HAP-1 (cell line): ENCODE data around the gene MMAB.
A peak's percentile ranks its signal among the peaks of the same experiment; 100 is the strongest.

Experiments used
- DNase-seq, 2 experiments: peaks; one replicate each; pipeline ENCODE4 v3.0.0-alpha.2; 2016 to 2020; ENCODE audit warnings: low spot score in 2 of 2
- H3K27me3 ChIP-seq: fragments of 250-450 bp; sonication (Bioruptor Pico); 2 replicates; pipeline ENCODE4 v1.5.1; 2020; ENCODE audit warnings: low read depth, mild to moderate bottlenecking, moderate library complexity
- H3K36me3 ChIP-seq: fragments of 250-450 bp; sonication (Bioruptor Pico); replicated peaks from 2 replicates; pipeline ENCODE4 v1.5.1; 2020; ENCODE audit warnings: mild to moderate bottlenecking
- H3K4me1 ChIP-seq: fragments of 250-450 bp; sonication (Bioruptor Pico); 2 replicates; pipeline ENCODE4 v1.5.1; 2020; ENCODE audit warnings: mild to moderate bottlenecking
- H3K4me3 ChIP-seq: fragments of 250-450 bp; sonication (Bioruptor Pico); 2 replicates; pipeline ENCODE4 v1.5.1; 2020; ENCODE audit warnings: mild to moderate bottlenecking, moderate library complexity
- H3K9me3 ChIP-seq: fragments of 250-450 bp; sonication (Bioruptor Pico); 2 replicates; pipeline ENCODE4 v1.5.1; 2020; ENCODE audit warnings: mild to moderate bottlenecking, moderate library complexity
- in situ Hi-C: fragments of 300-500 bp; cut with MboI; formaldehyde crosslinking; loops from 3 replicates; pipeline ENCODE4 v1.14.3; 2020; ENCODE audit warnings: low sequenced_read_pairs, inconsistent platforms, mixed read lengths

The MMAB gene

DNA sequence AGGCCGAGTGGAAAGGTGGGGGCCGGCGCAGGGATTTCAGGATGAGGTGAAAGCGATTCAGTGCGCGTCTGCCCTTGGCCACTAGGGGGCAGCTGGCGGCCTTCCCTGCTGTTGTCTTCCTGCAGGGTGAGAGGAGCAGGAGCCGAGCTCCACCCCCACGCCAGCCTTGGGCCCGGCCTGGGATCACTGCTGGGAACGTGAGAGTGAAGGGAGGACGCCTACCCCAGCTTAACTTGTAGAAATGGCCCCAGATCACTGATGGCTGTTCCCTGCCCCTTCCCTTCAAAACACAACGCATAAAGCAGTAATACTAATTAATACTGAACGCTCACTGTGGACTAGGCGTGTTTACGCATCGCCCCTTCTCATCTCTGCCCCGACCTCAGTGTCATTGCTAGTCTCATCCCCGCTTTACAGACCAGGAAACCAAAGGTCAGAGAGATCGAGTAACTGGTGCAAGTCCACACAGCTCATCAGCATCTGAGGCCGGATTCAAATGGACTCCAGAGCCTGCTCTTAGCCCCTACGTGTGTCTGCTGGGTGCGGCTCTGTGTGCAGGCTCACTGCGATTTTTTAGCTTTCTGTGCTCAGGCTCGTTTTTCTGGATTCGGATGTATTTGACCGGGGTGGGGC lies 24.6 kb upstream of the MMAB start:
- in situ Hi-C loops = no loop called here
- DNase-seq = peak; percentile 73 to 92
- Histone ChIP-seq H3K4me1 (peaks cover 3% of the 10 kb centered on the region; the same call in 1 of the 2 replicates), H3K4me3 (no peak overlapping the region), H3K9me3 (no peaks in the 10 kb centered on the region), H3K36me3 (no peaks in the 10 kb centered on the region; the same call in 1 of the 2 replicates), H3K27me3 (no peaks in the 10 kb centered on the region)

- H3K36me3 ChIP-seq = no peaks in the 10 kb centered on the region; the same call in 1 of the 2 replicates
- no peak overlapping the region for H3K4me3 ChIP-seq
- H3K27me3 ChIP-seq = no peaks in the 10 kb centered on the region
- in situ Hi-C loops = no loop called here
- no peaks in the 10 kb centered on the region for H3K9me3 ChIP-seq
- DNase-seq = no peak
- peaks cover 3% of the 10 kb centered on the region; the same call in 1 of the 2 replicates for H3K4me1 ChIP-seq
Measured at GRCh38 chr12:109597414-109597794, 24.1 kb upstream of the MMAB start.

DNA sequence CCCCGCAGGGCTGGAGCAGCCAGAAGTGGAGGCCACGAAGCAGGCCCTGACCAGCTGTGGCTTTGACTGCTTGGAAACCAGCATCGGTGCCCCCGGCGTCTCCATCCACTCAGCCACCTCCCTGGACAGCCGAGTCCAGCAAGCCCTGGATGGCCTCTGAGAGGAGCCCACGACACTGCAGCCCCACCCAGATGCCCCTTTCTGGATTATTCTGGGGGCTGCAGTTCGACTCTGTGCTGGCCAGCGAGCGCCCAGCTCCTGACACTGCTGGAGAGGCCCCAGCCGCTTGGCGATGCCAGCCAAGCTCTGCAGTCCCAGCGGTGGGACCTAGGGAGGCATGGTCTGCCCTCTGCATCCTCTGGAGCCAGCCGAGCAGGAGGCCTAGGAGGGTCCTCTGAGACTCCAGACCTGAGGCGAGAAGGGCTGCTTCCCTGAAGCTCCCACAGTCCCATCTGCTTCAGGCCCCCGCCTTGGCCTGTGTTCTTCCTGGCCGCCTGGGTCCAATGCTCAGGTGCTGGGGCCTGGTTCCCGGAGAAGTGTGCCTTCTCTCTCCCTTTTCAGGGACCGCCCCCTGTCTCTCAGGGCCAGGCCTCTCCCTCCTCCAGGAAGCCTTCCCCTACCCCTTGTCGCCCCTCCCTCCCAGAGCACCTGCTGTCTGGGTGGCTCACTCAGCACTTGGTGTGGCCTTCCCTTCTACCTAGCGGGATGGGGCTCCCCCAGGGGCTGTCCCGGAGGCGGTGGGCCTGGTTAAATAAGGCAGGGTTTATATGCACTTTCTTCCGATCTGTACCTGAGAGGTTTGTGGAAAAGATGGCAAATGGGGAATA lies 23.3 kb upstream of the MMAB start:
- Histone ChIP-seq H3K36me3 (peaks cover 3% of the 10 kb centered on the region; the same call in 1 of the 2 replicates), H3K4me3 (no peak overlapping the region), H3K4me1 (peaks cover 3% of the 10 kb centered on the region; the same call in 1 of the 2 replicates), H3K9me3 (no peaks in the 10 kb centered on the region), H3K27me3 (no peaks in the 10 kb centered on the region)
- in situ Hi-C loops = no loop called here
- DNase-seq = no peak

DNA sequence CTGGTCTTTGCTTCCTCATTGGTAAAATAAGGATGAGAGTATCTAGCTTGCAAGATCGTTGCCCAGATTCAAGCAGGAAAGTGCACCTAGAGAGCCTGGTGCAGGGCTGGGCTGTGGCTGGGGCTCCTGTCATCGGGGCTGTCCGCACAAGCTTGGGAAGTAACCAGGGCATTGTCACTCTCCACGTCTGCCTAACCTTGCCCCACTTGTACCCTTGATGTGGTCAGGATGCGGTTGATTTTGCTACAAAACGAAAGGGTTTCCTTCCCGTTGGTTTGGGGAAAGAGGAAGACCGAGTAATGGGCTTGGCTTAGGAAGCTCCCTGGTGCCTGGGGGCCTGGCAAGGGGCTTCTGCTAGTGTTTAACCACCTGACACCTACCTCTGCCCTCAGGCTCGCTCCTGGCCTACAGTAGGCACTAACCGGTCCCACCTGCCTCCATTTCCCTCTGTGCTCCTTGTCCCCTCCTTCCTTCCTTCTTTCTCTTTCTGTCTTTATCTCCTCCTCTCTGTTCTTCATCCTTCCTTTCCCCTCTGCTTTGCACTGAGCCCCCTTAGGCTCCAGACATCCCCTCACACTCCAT lies 22.1 kb upstream of the MMAB start:
- Histone ChIP-seq H3K27me3 (no peaks in the 10 kb centered on the region), H3K36me3 (peaks cover 3% of the 10 kb centered on the region; the same call in 1 of the 2 replicates), H3K4me3 (no peak overlapping the region), H3K4me1 (peaks cover 3% of the 10 kb centered on the region; the same call in 1 of the 2 replicates), H3K9me3 (no peaks in the 10 kb centered on the region)
- in situ Hi-C loops = no loop called here
- DNase-seq = no peak

DNA sequence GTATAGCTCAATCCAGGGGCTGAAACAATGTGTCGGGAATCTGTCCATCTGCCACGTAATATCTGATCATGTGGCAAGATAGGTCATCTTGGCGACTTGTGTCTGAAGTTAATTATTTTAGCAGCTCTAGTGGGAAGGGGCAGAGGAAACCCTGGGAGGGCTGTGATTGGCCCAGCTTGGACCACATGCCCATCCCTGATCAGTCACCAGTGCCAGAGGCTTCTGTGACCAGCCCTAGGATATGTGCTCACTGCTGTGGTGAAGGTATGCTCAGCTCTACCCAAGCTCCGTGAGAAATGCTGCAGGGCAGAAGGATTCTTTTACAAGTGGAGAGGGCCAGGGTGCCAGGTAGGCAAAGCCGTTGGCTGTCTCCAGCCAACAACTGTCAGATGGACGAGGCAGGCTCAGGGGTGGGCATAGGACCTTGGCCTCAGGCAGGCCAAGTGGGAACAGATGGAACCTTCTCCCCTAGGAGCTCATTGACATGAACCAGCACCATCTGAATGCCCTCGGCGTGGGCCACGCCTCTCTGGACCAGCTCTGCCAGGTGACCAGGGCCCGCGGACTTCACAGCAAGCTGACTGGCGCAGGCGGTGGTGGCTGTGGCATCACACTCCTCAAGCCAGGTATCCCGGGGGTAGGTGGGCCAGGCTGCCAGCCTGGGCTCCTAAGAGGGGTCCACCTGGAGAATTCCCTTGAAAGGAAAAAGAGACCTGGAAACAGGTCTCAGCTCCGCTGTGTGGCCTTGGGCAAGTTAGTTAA lies 21.4 kb upstream of the MMAB start:
- Histone ChIP-seq H3K36me3 (peaks cover 3% of the 10 kb centered on the region; the same call in 1 of the 2 replicates), H3K27me3 (no peaks in the 10 kb centered on the region), H3K9me3 (no peaks in the 10 kb centered on the region), H3K4me1 (peaks cover 3% of the 10 kb centered on the region; the same call in 1 of the 2 replicates), H3K4me3 (no peak overlapping the region)
- in situ Hi-C loops = loop anchor here (5.0 kb wide), 1 partner anchor 183 kb away; no protein-coding TSS in a partner anchor
- no peak for DNase-seq

DNA sequence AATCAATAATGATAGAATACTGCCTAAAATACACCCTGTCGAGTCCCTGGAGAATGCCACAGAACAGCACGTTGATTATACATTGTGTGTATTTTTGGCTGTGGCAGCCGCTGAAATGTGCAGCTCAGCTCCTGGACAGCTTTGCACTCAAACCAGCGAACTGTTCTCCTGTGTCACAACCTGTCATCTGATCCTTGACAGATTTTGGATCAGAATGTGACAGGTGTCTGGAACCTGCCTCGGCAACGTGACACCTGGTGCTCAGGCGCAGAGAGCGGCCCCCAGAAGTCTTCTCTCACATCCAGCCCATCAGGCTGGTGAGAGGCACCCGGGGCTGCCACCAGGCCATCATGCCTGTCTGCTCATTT lies 19.6 kb upstream of the MMAB start:
- Histone ChIP-seq H3K27me3 (no peaks in the 10 kb centered on the region), H3K4me1 (peaks cover under 1% of the 10 kb centered on the region; the same call in 1 of the 2 replicates), H3K9me3 (no peaks in the 10 kb centered on the region), H3K36me3 (peaks cover 6% of the 10 kb centered on the region; the same call in 1 of the 2 replicates), H3K4me3 (no peak overlapping the region)
- in situ Hi-C loops = loop anchor here (5.0 kb wide), 1 partner anchor 184 kb away; no protein-coding TSS in a partner anchor
- no peak for DNase-seq

DNA sequence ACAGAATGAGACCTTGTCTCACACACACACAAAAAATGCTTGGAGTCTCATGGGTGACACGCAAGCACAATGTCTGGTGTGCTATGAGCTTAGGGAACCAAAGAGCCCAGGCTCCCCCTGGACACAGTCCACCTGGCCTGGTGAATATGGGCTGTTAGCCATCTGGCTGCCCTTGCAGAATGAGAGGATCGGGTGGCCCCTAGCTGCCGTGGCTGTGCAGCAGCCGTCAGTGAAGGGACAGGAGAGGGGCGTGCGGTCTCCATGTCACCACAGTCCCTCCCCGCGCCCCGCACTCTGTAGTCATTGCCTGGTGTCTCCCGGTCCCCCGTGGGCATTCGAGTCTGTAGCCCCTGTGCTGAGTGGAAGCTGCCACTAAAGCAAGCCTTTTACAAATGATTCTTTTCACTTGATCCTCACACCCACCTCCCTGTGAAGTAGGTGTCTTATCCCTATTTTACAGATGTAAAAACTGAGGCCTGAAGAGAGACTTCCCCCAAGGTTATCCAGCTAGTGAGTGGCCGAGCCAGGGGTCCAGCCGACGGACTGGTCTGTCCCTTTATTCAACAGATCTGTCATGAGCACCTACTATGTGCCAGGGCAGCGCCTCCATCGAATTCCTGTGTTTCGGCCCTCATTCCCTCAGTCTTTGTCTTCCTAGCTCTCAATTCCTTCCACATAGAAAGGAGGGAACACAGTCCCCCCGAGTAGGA lies 19.0 kb upstream of the MMAB start:
- Histone ChIP-seq H3K27me3 (no peaks in the 10 kb centered on the region), H3K9me3 (no peaks in the 10 kb centered on the region), H3K36me3 (peaks cover 6% of the 10 kb centered on the region; the same call in 1 of the 2 replicates), H3K4me1 (no peaks in the 10 kb centered on the region), H3K4me3 (no peak overlapping the region)
- in situ Hi-C loops = loop anchor here (5.0 kb wide), 1 partner anchor 185 kb away; no protein-coding TSS in a partner anchor
- no peak for DNase-seq

DNA sequence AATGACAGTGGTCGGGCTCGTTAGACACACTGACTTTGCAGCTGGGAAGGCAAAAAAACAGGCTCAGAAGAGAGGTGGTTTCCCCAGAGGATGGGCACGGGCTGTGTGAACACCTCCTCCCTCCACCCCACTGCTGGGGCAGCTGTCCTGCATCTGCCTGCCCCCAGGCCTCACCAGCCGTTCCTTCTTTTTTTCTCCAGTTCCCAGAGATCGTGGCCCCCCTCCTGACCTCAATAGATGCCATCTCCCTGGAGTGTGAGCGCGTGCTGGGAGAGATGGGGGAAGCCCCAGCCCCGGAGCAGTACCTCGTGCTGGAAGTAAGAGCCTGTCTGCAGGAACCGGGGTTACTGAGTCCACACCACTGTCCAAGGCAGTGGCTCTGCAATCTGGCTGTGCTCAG lies 17.7 kb upstream of the MMAB start:
- Histone ChIP-seq H3K4me3 (no peak overlapping the region), H3K36me3 (peaks cover 9% of the 10 kb centered on the region), H3K4me1 (no peaks in the 10 kb centered on the region), H3K9me3 (no peaks in the 10 kb centered on the region), H3K27me3 (no peaks in the 10 kb centered on the region)
- DNase-seq = no peak
- in situ Hi-C loops = loop anchor here (5.0 kb wide), 1 partner anchor 186 kb away; no protein-coding TSS in a partner anchor

GRCh38 chr12:109590566-109590965 lies 17.3 kb upstream of the MMAB start:
- no peaks in the 10 kb centered on the region for H3K27me3 ChIP-seq
- no peaks in the 10 kb centered on the region for H3K4me1 ChIP-seq
- peaks cover 9% of the 10 kb centered on the region for H3K36me3 ChIP-seq
- no peak for DNase-seq
- no peak overlapping the region for H3K4me3 ChIP-seq
- no peaks in the 10 kb centered on the region for H3K9me3 ChIP-seq
- in situ Hi-C loops = loop anchor here (5.0 kb wide), 1 partner anchor 187 kb away; no protein-coding TSS in a partner anchor

DNA sequence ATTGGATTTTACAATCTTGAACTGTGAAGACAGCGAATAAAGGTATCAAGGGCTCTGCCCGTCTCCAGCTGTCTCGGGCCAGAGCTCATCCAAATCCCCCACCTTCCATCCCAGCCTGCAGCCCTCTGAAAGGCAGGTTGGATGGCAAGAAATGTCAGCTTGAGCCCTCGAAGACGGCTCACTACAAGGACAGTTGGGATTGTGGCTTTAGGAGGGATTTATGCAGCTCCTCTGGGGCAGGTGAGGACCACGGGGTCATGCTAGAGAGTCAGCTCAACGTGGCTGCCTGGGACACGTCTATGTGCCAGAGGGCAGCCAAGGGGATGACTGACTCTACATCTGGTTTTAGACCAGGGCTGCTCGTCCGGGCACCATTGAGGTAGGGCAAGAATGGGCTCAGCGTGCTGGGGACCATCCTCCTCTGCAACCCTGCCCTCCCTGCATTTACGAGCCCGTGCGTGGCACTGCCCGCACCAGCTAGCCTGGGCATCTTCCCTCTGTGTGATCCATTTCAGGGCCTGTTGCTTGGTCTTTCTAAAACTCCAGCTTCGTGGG lies 16.5 kb upstream of the MMAB start:
- Histone ChIP-seq H3K27me3 (no peaks in the 10 kb centered on the region), H3K9me3 (no peaks in the 10 kb centered on the region), H3K4me1 (no peaks in the 10 kb centered on the region), H3K4me3 (no peak overlapping the region), H3K36me3 (peaks cover 9% of the 10 kb centered on the region)
- DNase-seq = no peak
- in situ Hi-C loops = loop anchor here (5.0 kb wide), 1 partner anchor 188 kb away; no protein-coding TSS in a partner anchor

GRCh38 chr12:109589240-109589590 lies 15.9 kb upstream of the MMAB start:
- H3K36me3 ChIP-seq = peaks cover 9% of the 10 kb centered on the region

DNA sequence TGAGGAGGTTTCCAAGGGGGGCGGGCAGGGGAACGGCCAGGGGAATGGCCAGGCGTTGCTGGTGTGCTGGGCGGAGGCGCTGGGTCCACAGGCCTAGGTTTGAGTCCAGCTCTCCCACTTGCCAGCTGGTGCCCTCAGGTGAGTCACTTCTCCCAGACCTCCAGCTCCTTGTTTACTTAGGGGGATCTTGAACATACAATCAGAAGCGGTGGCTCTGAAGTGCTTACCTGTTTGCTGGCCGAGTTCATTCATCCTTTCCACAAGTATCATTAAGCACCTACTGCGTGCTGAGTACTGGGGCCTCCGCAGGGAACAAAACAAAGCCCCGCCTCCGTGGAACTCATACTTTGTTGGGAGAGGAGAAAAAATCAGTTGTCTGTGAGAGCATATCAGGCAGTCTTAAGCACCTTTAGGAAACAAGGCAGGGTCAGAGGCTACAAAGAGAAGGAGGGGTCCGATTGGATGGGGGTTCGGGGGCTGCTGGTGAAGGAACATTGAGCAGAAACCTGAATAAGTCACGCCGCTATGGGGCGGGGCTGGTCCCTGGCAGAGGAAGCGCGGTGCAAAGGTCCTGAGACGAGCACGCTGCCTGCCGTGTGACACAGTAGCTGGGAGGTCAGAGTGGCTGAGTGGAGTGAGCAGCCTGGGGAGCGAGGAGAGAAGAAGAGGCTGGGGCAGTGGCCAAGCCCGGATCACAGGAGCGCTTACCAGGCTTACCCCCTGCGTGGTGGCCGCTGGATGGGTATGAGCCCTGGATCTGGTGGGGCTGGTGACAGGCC lies 15.3 kb upstream of the MMAB start:
- no peak for DNase-seq
- Histone ChIP-seq H3K36me3 (peaks cover 14% of the 10 kb centered on the region), H3K27me3 (no peaks in the 10 kb centered on the region), H3K9me3 (no peaks in the 10 kb centered on the region), H3K4me3 (no peak overlapping the region), H3K4me1 (no peaks in the 10 kb centered on the region)
- in situ Hi-C loops = no loop called here

More at GRCh38 chr12:109589240-109589590, 15.9 kb upstream of the MMAB start:
- in situ Hi-C loops = no loop called here
- H3K9me3 ChIP-seq = no peaks in the 10 kb centered on the region
- H3K27me3 ChIP-seq = no peaks in the 10 kb centered on the region
- no peak for DNase-seq
- no peak overlapping the region for H3K4me3 ChIP-seq
- H3K4me1 ChIP-seq = no peaks in the 10 kb centered on the region
